RWPE2 (cell line): ENCODE results near the gene TADA2B.

ENCODE experiments used
- ATAC-seq: fragments of 200-7000 bp; cut with Tn5 transposase; 3 replicates; pipeline ENCODE4 v1.9.1; 2021; ENCODE audit warnings: low read depth
- DNase-seq: peaks from one replicate; pipeline ENCODE4 v3.0.0-alpha.2; 2020; ENCODE audit warnings: low spot score
- H3K27ac ChIP-seq: fragments of 450-650 bp; 2 replicates; pipeline ENCODE4 v1.5.1; 2017; ENCODE audit warnings: mild to moderate bottlenecking; ENCODE audit not compliant: poor library complexity, severe bottlenecking
- H3K27me3 ChIP-seq: fragments of 250-450 bp; sonication (Bioruptor Pico); 2 replicates; pipeline ENCODE4 v1.5.1; 2021; ENCODE audit warnings: mild to moderate bottlenecking, moderate library complexity; ENCODE audit not compliant: insufficient read depth, poor library complexity, severe bottlenecking
- H3K36me3 ChIP-seq: fragments of 250-450 bp; sonication (Bioruptor Pico); 2 replicates; pipeline ENCODE4 v1.5.1; 2020; ENCODE audit warnings: low read depth, mild to moderate bottlenecking, moderate library complexity
- H3K4me1 ChIP-seq: fragments of 250-450 bp; sonication (Bioruptor Pico); 2 replicates; pipeline ENCODE4 v1.5.1; 2021; ENCODE audit warnings: mild to moderate bottlenecking, moderate library complexity; ENCODE audit not compliant: insufficient read depth, poor library complexity, severe bottlenecking
- H3K4me3 ChIP-seq: fragments of 250-450 bp; sonication (Bioruptor Pico); 2 replicates; pipeline ENCODE4 v1.5.1; 2021; ENCODE audit warnings: mild to moderate bottlenecking, moderate library complexity; ENCODE audit not compliant: severe bottlenecking
- H3K9me3 ChIP-seq: fragments of 250-450 bp; sonication (Bioruptor Pico); 2 replicates; pipeline ENCODE4 v1.5.1; 2021; ENCODE audit warnings: mild to moderate bottlenecking, moderate library complexity; ENCODE audit not compliant: severe bottlenecking
- CTCF ChIP-seq: fragments of 450-650 bp; IDR thresholded peaks from one replicate; pipeline ENCODE4 v1.5.1; 2017; ENCODE audit warnings: mild to moderate bottlenecking, moderate library complexity; ENCODE audit not compliant: poor library complexity, severe bottlenecking

Gene TADA2B

GRCh38 chr4:7021355-7021754 lies 21.8 kb upstream of the TADA2B start:
- H3K9me3 ChIP-seq, result no peaks in the 10 kb centered on the region
- H3K27ac ChIP-seq, result peak overlapping the region; percentile 97
- no peak for ATAC-seq
- no peak for TF ChIP-seq CTCF
- H3K27me3 ChIP-seq, result no peaks in the 10 kb centered on the region
- peaks cover 31% of the 10 kb centered on the region for H3K4me1 ChIP-seq
- no peak overlapping the region for H3K4me3 ChIP-seq
- no peak for DNase-seq
- peaks cover 76% of the 10 kb centered on the region for H3K36me3 ChIP-seq

- Histone ChIP-seq H3K36me3 (peaks cover 70% of the 10 kb centered on the region), H3K9me3 (no peaks in the 10 kb centered on the region), H3K27me3 (no peaks in the 10 kb centered on the region), H3K4me1 (peaks cover 31% of the 10 kb centered on the region), H3K4me3 (no peak overlapping the region), H3K27ac (peak overlapping the region; percentile 97)
- TF ChIP-seq CTCF, result no peak
- DNase-seq, result no peak
- ATAC-seq, result peak; percentile 98
These were observed 21.1 kb upstream of the TADA2B start for GRCh38 chr4:7021930-7022664.

- H3K4me1 ChIP-seq, result peaks cover 31% of the 10 kb centered on the region
- H3K36me3 ChIP-seq, result peaks cover 62% of the 10 kb centered on the region
- no peak overlapping the region for H3K4me3 ChIP-seq
- no peak for TF ChIP-seq CTCF
- H3K27me3 ChIP-seq, result no peaks in the 10 kb centered on the region
- no peaks in the 10 kb centered on the region for H3K9me3 ChIP-seq
- peak overlapping the region; percentile 97 for H3K27ac ChIP-seq
- ATAC-seq, result no peak
- no peak for DNase-seq
These were observed 19.7 kb upstream of the TADA2B start for GRCh38 chr4:7023486-7023885.

- ATAC-seq (no peak), DNase-seq (no peak)
- TF ChIP-seq CTCF, result no peak
- no peaks in the 10 kb centered on the region for H3K9me3 ChIP-seq
- peak overlapping the region; percentile 97 for H3K27ac ChIP-seq
- H3K36me3 ChIP-seq, result peaks cover 60% of the 10 kb centered on the region
- H3K4me1 ChIP-seq, result peaks cover 31% of the 10 kb centered on the region
- H3K4me3 ChIP-seq, result no peak overlapping the region
- H3K27me3 ChIP-seq, result no peaks in the 10 kb centered on the region
These were observed 19.3 kb upstream of the TADA2B start for GRCh38 chr4:7023901-7024300.

GRCh38 chr4:7024336-7024890 lies 18.8 kb upstream of the TADA2B start:
- Histone ChIP-seq H3K4me1 (peaks cover 31% of the 10 kb centered on the region), H3K4me3 (no peak overlapping the region), H3K9me3 (no peaks in the 10 kb centered on the region), H3K27me3 (no peaks in the 10 kb centered on the region), H3K36me3 (peaks cover 60% of the 10 kb centered on the region), H3K27ac (no peak overlapping the region)
- DNase-seq (no peak), ATAC-seq (no peak)
- TF ChIP-seq CTCF, result no peak
